Measurements from ENCODE around the gene PPP1R12A.

The PPP1R12A gene

GRCh38 chr12:79850610-79851299, 84.1 kb downstream of the PPP1R12A start:
- H3K27ac Mint-ChIP-seq = no peak overlapping the region
- peaks cover 41% of the 10 kb centered on the region for H3K36me3 Mint-ChIP-seq (ENCODE audit: low read depth)
- no peaks in the 10 kb centered on the region for H3K27me3 Mint-ChIP-seq
- H3K4me1 Mint-ChIP-seq (ENCODE audit: low read depth) = peaks cover 25% of the 10 kb centered on the region
- H3K4me3 Mint-ChIP-seq = no peak overlapping the region
- peaks cover 10% of the 10 kb centered on the region for H3K9me3 Mint-ChIP-seq

DNA sequence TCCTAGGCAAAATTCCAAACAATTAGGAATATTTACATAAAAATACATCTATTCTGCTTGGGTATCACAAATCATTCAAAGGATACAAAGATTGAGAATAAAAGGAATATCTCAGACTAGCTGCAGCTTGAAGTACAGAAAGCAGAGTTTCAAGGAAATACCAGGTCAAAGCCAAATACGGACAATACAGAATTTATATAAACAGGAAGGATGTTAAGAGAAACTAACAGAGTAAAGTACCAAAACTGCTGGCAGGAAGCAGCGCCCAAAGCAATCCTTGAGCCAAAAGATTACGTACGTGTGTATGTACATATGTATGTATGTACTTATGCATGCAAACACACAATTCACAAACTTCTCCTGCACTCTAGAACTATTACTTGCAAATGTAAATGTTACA, 86.6 kb downstream of the PPP1R12A start:
- no peaks in the 10 kb centered on the region for H3K27me3 Mint-ChIP-seq
- H3K27ac Mint-ChIP-seq = no peak overlapping the region
- peaks cover 30% of the 10 kb centered on the region for H3K4me1 Mint-ChIP-seq (ENCODE audit: low read depth)
- peaks cover 12% of the 10 kb centered on the region for H3K9me3 Mint-ChIP-seq
- peaks cover 38% of the 10 kb centered on the region for H3K36me3 Mint-ChIP-seq (ENCODE audit: low read depth)
- no peak overlapping the region for H3K4me3 Mint-ChIP-seq

GRCh38 chr12:79847417-79847816, 87.5 kb downstream of the PPP1R12A start:
- H3K4me3 Mint-ChIP-seq = no peak overlapping the region

GRCh38 chr12:79844693-79845092, 90.2 kb downstream of the PPP1R12A start:
- H3K4me1 Mint-ChIP-seq (ENCODE audit: low read depth) = peaks cover 36% of the 10 kb centered on the region
- H3K9me3 Mint-ChIP-seq = peaks cover 21% of the 10 kb centered on the region
- H3K4me3 Mint-ChIP-seq = no peak overlapping the region
- H3K27me3 Mint-ChIP-seq = no peaks in the 10 kb centered on the region
- peaks cover 52% of the 10 kb centered on the region for H3K36me3 Mint-ChIP-seq (ENCODE audit: low read depth)
- no peak overlapping the region for H3K27ac Mint-ChIP-seq

More at GRCh38 chr12:79847417-79847816, 87.5 kb downstream of the PPP1R12A start:
- H3K9me3 Mint-ChIP-seq = peaks cover 12% of the 10 kb centered on the region
- peaks cover 37% of the 10 kb centered on the region for H3K4me1 Mint-ChIP-seq (ENCODE audit: low read depth)
- no peaks in the 10 kb centered on the region for H3K27me3 Mint-ChIP-seq
- H3K27ac Mint-ChIP-seq = no peak overlapping the region
- H3K36me3 Mint-ChIP-seq (ENCODE audit: low read depth) = peaks cover 37% of the 10 kb centered on the region

DNA sequence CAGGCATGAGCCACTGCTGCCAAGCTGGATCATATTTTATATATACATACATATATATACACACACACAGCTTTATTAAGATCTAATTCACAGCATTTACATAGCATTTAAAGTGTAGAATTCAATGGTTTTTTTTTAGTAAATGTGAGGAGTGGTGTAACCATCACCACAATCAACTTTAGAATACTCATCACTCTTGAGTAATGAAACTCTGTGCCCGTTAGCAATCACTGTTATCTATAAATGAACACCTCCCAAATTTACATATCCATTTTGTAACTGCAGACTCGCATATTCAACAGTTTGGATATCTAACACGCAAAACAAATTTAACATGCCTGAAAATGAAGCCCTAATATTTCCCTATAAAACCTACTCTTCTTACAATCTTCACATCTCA, 90.9 kb downstream of the PPP1R12A start:
- Mint-ChIP-seq H3K4me1 (ENCODE audit: low read depth) (peaks cover 35% of the 10 kb centered on the region), H3K36me3 (ENCODE audit: low read depth) (peaks cover 59% of the 10 kb centered on the region), H3K27ac (no peak overlapping the region), H3K27me3 (no peaks in the 10 kb centered on the region), H3K4me3 (no peak overlapping the region), H3K9me3 (peaks cover 28% of the 10 kb centered on the region)

GRCh38 chr12:79842630-79843029, 92.3 kb downstream of the PPP1R12A start:
- H3K4me1 Mint-ChIP-seq (ENCODE audit: low read depth) = peaks cover 35% of the 10 kb centered on the region
- no peaks in the 10 kb centered on the region for H3K27me3 Mint-ChIP-seq
- H3K36me3 Mint-ChIP-seq (ENCODE audit: low read depth) = peaks cover 72% of the 10 kb centered on the region
- no peak overlapping the region for H3K27ac Mint-ChIP-seq
- peaks cover 28% of the 10 kb centered on the region for H3K9me3 Mint-ChIP-seq
- no peak overlapping the region for H3K4me3 Mint-ChIP-seq

DNA sequence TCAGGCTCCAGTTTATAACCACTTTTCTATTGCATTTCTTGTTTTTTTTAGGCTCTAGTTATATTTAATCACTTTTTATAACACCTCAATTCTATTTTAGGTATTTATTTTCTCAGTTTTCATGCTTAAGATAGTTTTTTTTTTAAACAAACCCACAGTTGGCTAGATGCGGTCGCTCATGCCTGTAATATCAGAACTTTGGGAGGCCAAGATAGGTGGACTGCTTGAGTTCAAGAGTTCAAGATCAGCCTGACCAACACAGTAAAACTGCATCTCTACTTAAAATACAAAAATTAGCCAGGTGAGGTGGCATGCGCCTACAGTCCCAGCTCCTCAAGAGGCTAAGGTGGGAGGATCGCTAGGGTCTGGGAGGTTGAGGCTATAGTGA, 93.0 kb downstream of the PPP1R12A start:
- Mint-ChIP-seq H3K36me3 (ENCODE audit: low read depth) (peaks cover 74% of the 10 kb centered on the region), H3K9me3 (peaks cover 28% of the 10 kb centered on the region), H3K4me1 (ENCODE audit: low read depth) (peaks cover 36% of the 10 kb centered on the region), H3K27ac (no peak overlapping the region), H3K27me3 (no peaks in the 10 kb centered on the region), H3K4me3 (no peak overlapping the region)

DNA sequence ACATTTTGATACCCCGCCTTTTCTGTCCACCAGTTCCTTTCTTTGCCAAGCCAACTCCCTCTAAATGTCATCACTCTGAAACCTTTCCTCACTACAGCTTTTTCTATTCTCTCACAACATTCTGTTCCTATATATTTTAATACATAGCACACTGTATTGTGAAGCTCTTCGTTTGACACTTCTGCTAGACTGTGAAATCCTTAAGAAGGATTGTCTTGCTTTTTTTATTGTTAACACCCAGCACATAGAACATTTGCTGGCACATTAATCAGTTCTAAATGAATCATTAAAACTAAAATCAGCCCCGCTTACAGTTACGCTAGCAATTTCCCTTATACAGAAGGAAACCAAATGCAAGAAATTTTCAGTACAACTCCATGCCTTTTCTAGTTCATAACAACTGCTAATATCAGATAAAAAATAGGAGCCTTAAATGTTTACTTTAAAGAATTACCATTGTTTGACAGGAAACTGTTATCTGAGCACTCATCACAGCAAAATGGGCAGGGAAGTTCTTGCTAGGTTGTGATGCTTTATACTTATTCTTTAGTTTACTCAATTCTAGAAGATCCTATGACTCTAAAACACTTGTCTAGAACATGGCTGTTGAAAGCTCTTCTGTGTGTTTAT, 93.5 kb downstream of the PPP1R12A start:
- Mint-ChIP-seq H3K9me3 (peaks cover 28% of the 10 kb centered on the region), H3K36me3 (ENCODE audit: low read depth) (peaks cover 74% of the 10 kb centered on the region), H3K4me1 (ENCODE audit: low read depth) (peaks cover 36% of the 10 kb centered on the region), H3K27ac (peak overlapping the region; percentile 5), H3K27me3 (no peaks in the 10 kb centered on the region), H3K4me3 (no peak overlapping the region)

- Mint-ChIP-seq H3K36me3 (ENCODE audit: low read depth) (peaks cover 71% of the 10 kb centered on the region), H3K4me1 (ENCODE audit: low read depth) (peaks cover 50% of the 10 kb centered on the region), H3K4me3 (no peak overlapping the region), H3K27me3 (no peaks in the 10 kb centered on the region), H3K9me3 (peaks cover 22% of the 10 kb centered on the region), H3K27ac (no peak overlapping the region)
Measured at GRCh38 chr12:79838359-79838758, 96.5 kb downstream of the PPP1R12A start.

- H3K4me3 Mint-ChIP-seq = no peak overlapping the region
- H3K9me3 Mint-ChIP-seq = peaks cover 22% of the 10 kb centered on the region
- peaks cover 53% of the 10 kb centered on the region for H3K4me1 Mint-ChIP-seq (ENCODE audit: low read depth)
Measured at GRCh38 chr12:79837575-79837974, 97.3 kb downstream of the PPP1R12A start.

GRCh38 chr12:79835377-79835843, 99.5 kb downstream of the PPP1R12A start:
- H3K27me3 Mint-ChIP-seq = no peaks in the 10 kb centered on the region
- peaks cover 66% of the 10 kb centered on the region for H3K36me3 Mint-ChIP-seq (ENCODE audit: low read depth)
- H3K9me3 Mint-ChIP-seq = peaks cover 13% of the 10 kb centered on the region
- no peak overlapping the region for H3K4me3 Mint-ChIP-seq
- H3K4me1 Mint-ChIP-seq (ENCODE audit: low read depth) = peaks cover 60% of the 10 kb centered on the region
- no peak overlapping the region for H3K27ac Mint-ChIP-seq

More at GRCh38 chr12:79837575-79837974, 97.3 kb downstream of the PPP1R12A start:
- Mint-ChIP-seq H3K27ac (no peak overlapping the region), H3K27me3 (no peaks in the 10 kb centered on the region), H3K36me3 (ENCODE audit: low read depth) (peaks cover 73% of the 10 kb centered on the region)

GRCh38 chr12:79834712-79835376, 100.1 kb downstream of the PPP1R12A start:
- Mint-ChIP-seq H3K4me3 (no peak overlapping the region), H3K4me1 (ENCODE audit: low read depth) (peaks cover 61% of the 10 kb centered on the region), H3K27me3 (no peaks in the 10 kb centered on the region), H3K27ac (no peak overlapping the region), H3K9me3 (peaks cover 8% of the 10 kb centered on the region), H3K36me3 (ENCODE audit: low read depth) (peaks cover 63% of the 10 kb centered on the region)

DNA sequence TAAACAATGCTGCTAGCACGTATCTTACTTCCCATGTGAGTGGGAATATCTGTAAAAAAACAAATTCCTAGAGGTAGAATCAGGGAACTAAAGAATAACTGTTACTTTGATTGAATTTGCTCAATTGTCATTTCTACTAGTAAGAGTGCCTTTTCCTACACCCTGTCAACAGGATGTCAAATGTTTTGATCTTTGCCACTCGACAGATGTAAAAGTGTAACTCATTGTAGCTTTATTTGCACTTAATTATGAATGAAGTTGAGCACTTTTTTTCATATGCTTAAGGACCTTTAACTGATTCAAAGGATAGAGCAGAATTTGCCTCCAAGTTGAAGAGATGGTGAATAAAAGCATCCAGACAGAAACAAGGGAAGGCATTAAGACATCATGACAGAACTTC, 104.5 kb downstream of the PPP1R12A start:
- no peak overlapping the region for H3K4me3 Mint-ChIP-seq
- H3K27me3 Mint-ChIP-seq = no peaks in the 10 kb centered on the region
- H3K27ac Mint-ChIP-seq = no peak overlapping the region
- H3K36me3 Mint-ChIP-seq (ENCODE audit: low read depth) = peaks cover 60% of the 10 kb centered on the region
- peaks cover 50% of the 10 kb centered on the region for H3K4me1 Mint-ChIP-seq (ENCODE audit: low read depth)
- H3K9me3 Mint-ChIP-seq = no peaks in the 10 kb centered on the region

DNA sequence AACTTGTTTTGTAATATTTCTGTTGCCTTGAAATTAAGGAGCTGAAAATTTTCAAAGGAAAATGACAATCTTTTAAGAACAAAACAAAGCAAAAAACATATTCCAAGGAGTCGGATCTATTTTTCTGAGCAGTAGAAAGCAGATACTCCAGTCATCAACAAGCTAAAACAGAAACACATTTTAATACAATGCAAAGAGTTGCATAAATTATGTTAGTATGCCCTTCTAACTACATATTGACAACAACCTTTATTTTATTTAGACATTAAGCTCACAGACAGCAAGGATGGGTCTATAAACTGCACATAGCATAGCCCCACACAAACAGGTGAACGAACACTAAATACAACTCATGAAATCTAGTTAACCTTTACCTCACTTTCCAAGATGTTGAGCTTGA, 106.0 kb downstream of the PPP1R12A start:
- no peaks in the 10 kb centered on the region for H3K9me3 Mint-ChIP-seq
- no peak overlapping the region for H3K4me3 Mint-ChIP-seq
- peaks cover 60% of the 10 kb centered on the region for H3K36me3 Mint-ChIP-seq (ENCODE audit: low read depth)
- peaks cover 46% of the 10 kb centered on the region for H3K4me1 Mint-ChIP-seq (ENCODE audit: low read depth)
- H3K27me3 Mint-ChIP-seq = no peaks in the 10 kb centered on the region
- no peak overlapping the region for H3K27ac Mint-ChIP-seq

- no peaks in the 10 kb centered on the region for H3K9me3 Mint-ChIP-seq
- peaks cover 34% of the 10 kb centered on the region for H3K4me1 Mint-ChIP-seq (ENCODE audit: low read depth)
- H3K36me3 Mint-ChIP-seq (ENCODE audit: low read depth) = peaks cover 51% of the 10 kb centered on the region
- H3K4me3 Mint-ChIP-seq = no peak overlapping the region
- H3K27ac Mint-ChIP-seq = no peak overlapping the region
- no peaks in the 10 kb centered on the region for H3K27me3 Mint-ChIP-seq
Measured at GRCh38 chr12:79827484-79827883, 107.4 kb downstream of the PPP1R12A start.

Data from stimulated activated naive CD8-positive, alpha-beta T cell treated with anti-CD3 and anti-CD28 coated beads, Interleukin-15, Interleukin-2, amounts not matched to agents 100 ng/mL and 50 ng/mL, for 24 hours (primary cell).